ENCODE data around the gene RSPH1.

DNA sequence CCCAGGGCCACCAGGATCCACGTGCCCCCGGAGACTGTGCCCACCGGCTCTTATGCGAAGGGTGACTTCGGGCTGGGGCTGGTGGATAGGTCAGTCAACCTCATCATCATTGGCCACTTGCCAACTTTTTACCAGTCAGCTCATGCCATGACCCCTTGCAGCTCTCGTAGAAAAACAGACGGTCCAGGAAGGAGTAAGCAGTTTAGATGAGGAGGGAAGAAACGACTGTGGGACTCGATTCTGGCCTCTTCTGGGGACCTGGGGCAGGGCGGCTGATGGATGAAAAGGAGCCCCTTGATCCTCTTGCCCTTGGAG lies 51.3 kb downstream of the RSPH1 start:
- TF ChIP-seq, protein P1, sequence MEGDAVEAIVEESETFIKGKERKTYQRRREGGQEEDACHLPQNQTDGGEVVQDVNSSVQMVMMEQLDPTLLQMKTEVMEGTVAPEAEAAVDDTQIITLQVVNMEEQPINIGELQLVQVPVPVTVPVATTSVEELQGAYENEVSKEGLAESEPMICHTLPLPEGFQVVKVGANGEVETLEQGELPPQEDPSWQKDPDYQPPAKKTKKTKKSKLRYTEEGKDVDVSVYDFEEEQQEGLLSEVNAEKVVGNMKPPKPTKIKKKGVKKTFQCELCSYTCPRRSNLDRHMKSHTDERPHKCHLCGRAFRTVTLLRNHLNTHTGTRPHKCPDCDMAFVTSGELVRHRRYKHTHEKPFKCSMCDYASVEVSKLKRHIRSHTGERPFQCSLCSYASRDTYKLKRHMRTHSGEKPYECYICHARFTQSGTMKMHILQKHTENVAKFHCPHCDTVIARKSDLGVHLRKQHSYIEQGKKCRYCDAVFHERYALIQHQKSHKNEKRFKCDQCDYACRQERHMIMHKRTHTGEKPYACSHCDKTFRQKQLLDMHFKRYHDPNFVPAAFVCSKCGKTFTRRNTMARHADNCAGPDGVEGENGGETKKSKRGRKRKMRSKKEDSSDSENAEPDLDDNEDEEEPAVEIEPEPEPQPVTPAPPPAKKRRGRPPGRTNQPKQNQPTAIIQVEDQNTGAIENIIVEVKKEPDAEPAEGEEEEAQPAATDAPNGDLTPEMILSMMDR (IDR thresholded peaks at IDR 0.05; ENCODE audit: low read depth, low read length, poor library complexity, severe bottlenecking), result no peak
- TF ChIP-seq EZH2phosphoT487 (IDR thresholded peaks at IDR 0.05; ENCODE audit: borderline replicate concordance, low read length), result no peak
